GM18951 (cell line): ENCODE measurements around the gene GFAP.

Experiments used
- POLR2A ChIP-seq: IDR thresholded peaks from 4 replicates; pipeline ENCODE4 v1.6.1; 2011; ENCODE audit warnings: mild to moderate bottlenecking; ENCODE audit not compliant: insufficient read length, insufficient read depth; ENCODE audit errors: extremely low read depth
- in situ Hi-C: fragments of 300-500 bp; cut with MboI; formaldehyde crosslinking; loops from one replicate; pipeline ENCODE4 v1.12.0; 2022; ENCODE audit warnings: low sequenced_read_pairs, mixed read lengths, inconsistent platforms; ENCODE audit not compliant: unreplicated experiment

GFAP gene

DNA sequence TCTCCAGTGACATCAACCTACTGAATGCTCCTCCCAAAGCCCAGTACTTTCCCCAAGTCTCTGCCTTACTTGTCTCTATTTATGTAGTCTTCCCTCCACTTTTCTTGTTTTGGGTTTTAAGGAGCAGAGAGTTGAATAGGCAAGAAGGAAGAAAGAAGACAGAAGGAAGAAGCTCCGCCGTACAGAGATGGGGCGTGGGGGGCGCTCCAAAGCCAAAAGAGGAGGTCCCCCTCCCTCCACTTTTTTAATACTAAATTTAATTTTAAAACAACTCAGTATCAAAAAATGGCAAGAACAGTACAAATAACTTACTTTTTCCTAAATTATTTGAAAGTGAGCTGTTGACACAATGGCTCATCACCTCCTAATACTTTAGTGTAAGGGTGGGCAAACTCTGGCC lies 20.7 kb downstream of the GFAP start:
- in situ Hi-C loops, result no loop called here
- no peak for TF ChIP-seq POLR2A

- no peak for TF ChIP-seq POLR2A
- in situ Hi-C loops, result no loop called here
Measured at GRCh38 chr17:44892250-44892649, 23.1 kb downstream of the GFAP start.

DNA sequence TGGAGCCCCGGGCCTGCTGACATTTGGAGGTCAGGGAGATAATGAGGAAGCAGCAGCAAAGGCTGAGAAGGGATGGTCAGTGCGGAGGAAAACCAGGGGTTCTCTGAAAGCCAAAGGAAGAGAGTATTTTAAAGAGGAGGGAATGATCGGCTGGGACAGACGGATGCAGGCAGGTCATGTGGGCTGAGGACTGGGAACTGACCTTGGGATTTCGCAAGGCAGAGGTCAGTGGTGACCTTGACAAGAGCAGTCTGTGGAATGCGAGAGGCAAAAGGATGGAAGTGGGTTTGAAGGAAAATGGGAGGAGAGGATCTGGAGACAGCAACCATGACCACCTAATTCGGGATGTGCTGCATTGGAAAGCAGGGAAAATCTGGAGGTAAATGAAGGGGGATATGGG lies 26.3 kb downstream of the GFAP start:
- no peak for TF ChIP-seq POLR2A
- in situ Hi-C loops, result no loop called here

GRCh38 chr17:44887971-44888954 lies 27.0 kb downstream of the GFAP start:
- no peak for TF ChIP-seq POLR2A
- in situ Hi-C loops, result no loop called here

DNA sequence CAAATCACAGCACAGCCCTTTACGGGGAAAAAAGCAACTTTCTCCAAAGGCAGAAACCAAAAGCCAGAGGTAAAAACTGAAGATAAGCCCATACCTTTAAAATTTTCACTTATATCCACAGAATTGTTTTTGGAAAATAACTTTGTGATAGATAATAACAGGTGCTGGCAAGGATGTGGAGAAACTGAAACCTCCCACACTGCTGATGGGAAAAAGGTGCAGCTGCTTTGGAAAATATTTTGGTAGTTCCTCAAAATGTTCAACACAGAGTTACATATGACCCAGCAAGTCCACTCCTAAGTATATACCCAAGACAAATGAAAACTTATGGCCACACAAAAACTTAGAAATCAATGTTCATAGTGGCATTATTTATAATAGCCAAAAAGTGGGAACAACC lies 28.3 kb downstream of the GFAP start:
- TF ChIP-seq POLR2A, result no peak

GRCh38 chr17:44884941-44885340 lies 30.4 kb downstream of the GFAP start:
- in situ Hi-C loops, result no loop called here
- no peak for TF ChIP-seq POLR2A

More for the DNA sequence above, 28.3 kb downstream of the GFAP start:
- in situ Hi-C loops, result no loop called here

DNA sequence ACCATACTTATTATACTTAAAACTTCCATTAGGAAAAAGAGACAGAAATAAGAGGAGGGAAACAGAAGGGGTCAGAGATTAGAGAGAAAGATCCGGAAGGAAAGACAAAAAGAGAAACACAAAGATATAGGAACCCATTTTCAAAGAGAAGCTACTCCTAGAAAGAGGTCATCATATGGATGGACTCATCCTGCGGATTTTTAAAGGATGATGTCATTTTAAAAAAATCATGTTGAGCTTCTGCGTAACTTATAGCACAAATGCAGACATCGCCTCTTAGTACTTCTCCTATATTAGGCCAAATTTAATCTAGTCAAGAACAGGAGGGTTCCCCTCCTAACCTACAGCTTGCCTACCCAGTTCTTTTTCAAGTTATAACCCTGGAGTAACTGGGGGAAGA lies 34.2 kb downstream of the GFAP start:
- in situ Hi-C loops, result no loop called here
- TF ChIP-seq POLR2A, result no peak

GRCh38 chr17:44880062-44880461 lies 35.2 kb downstream of the GFAP start:
- in situ Hi-C loops, result no loop called here

DNA sequence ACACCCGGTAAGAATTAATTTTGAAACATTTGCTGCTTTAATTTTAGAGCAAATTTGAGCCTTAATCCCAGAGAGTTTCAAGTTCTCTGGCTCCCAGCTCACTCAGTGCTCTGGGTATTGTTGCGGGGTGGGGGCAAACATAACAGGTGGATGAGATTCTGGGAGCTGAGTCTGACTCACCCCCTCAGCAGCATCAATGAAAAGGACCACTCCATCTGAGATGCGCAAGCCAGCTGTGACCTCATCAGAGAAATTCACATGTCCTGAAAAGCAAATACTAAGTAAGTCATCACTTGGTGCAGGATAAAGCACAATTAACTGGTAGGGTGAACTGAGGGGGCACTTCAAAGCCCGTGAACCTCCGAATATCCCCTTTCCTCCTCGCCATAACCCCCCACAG lies 35.9 kb downstream of the GFAP start:
- in situ Hi-C loops, result no loop called here
- TF ChIP-seq POLR2A, result no peak

More at GRCh38 chr17:44880062-44880461, 35.2 kb downstream of the GFAP start:
- TF ChIP-seq POLR2A, result no peak

DNA sequence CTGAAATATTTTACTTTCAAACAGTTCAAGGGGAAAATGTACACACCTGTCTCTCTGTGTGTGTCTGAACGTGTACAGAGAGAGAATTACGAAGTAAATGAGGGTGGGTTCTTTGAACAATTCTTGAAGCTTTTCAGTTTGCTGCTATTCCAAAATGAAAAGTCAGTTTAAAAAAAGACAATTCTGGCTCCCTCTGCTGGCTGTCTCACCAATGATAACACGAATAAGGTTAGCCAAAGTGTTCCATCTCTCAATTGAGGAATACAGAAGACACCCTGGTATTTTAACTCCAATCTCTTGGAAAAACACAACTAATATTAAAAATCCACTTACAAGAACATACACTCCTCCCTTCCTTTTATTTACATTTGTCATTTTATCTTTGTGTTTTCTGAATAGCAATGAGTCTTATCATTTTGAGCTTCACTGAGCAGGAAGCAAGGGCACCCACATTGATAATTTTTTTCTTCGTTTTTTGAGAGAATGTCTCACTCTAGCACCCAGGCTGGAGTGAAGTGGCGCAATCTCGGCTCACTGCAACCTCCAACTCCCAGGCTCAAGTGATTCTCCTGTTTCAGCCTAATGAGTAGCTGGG lies 36.6 kb downstream of the GFAP start:
- in situ Hi-C loops, result no loop called here
- TF ChIP-seq POLR2A, result no peak

DNA sequence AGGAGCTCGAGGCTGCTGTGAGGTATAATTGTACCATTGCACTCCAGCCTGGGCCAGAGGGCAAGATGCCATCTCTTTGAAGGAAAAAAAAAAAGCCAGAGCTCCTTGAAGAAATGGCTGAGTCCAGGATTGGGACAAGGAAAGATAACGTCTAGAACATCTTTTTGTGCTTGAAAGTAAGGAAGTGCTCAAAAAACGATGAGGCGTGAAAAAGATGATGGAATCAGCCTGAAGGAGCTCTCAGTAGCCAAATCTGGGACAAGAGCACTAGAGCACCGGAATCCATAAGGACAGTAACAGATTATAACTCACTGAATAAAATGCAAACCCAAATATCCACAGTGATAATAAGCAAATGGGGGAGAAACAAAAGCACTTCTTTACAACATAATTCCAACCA lies 38.2 kb downstream of the GFAP start:
- in situ Hi-C loops, result no loop called here
- TF ChIP-seq POLR2A, result no peak

DNA sequence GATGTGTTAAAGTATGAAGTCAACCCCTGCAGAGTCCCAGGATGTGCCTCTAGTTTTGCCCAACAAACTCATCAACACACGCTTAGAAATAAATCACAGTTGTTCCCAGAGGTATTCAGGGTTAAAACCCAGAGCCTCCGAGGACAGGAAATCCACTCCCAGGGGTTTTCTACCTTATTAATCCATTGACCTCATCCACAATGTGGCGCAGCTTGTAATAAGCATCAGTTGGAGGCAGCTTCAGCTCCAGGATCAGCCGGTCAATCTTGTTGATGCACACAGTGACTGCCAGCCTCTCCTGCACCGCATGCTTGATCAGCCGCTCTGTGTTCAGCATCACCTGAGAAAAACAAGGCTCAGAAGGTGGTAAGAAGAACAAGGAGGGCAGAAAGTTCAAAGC lies 39.5 kb downstream of the GFAP start:
- in situ Hi-C loops, result no loop called here
- no peak for TF ChIP-seq POLR2A

DNA sequence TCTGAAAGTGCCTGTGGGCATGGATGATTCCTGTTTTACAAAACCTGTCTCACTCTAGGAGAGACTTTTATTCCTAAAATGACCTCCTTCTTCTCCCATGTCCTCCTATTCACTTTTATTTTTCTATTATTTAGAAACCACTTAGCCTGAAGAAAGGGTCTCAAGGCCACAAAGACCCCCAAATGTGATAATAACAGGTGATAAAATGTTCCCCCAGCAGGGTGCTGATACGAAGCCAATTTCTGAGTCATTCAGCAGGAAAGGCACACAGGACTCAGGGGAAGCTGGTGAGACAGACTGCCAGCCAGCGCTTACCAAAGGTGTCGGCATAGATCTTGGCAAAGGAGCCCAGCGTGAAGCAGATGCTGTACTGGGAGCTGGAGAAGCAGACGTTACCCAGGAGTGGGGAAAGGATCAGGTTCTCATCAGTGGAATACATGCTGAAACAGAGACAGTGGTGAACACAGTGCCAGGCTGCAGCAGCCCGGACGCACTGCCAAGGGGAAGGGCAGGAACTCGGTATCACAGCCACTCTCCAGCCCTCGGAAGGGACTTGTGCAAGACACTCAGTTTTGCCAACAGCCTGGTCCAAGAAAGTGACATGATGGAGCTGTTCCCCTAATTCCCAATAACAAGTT lies 43.0 kb downstream of the GFAP start:
- in situ Hi-C loops, result no loop called here
- TF ChIP-seq POLR2A, result no peak
